ENCODE data around the gene EGFLAM.

The EGFLAM gene

DNA sequence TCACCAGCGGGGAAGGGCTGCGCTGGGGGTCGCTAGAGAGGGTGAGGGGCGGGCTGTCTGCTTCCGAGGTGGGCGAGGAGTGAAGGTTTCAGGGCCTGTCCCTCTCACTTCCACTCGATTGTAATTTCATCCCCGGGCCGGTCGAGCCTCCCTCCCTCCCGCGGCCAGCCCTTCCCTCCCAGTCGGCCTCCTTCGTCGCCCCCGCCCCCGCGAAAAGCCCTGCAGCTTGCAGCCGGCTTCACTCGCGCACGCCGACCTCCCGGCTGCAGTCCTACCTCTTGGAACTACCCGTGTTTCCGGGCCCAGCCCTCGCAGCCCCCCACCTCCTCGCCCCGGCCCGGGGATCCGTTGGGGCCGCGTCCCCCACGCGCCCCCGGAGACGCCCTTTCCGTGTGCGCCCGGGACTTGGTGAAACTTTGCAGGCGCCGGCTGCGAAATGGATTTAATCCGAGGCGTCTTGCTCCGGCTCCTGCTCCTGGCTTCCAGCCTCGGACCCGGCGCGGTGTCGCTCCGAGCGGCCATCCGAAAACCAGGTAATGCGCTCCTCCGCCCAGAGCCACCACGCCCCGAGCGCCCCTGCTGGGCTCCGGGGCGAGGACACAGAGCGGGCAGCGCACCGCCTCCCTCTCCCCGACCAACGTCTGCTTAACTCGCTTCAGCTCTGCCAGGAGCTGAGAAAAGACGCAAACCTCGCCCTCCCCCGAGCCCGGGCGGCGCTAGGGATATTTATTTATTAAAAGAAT is at the start of gene EGFLAM:
Gene EGFLAM (plus strand): TSS at position 241 of the 743 bp plus-strand sequence. CDS start 196 bp downstream, at position 437.
- DNase-seq = no peak
- in situ Hi-C loops (cut with MboI; ENCODE audit: low pct_unique_long_range_greater_than_20kb, low sequenced_read_pairs) = no loop called here

DNA sequence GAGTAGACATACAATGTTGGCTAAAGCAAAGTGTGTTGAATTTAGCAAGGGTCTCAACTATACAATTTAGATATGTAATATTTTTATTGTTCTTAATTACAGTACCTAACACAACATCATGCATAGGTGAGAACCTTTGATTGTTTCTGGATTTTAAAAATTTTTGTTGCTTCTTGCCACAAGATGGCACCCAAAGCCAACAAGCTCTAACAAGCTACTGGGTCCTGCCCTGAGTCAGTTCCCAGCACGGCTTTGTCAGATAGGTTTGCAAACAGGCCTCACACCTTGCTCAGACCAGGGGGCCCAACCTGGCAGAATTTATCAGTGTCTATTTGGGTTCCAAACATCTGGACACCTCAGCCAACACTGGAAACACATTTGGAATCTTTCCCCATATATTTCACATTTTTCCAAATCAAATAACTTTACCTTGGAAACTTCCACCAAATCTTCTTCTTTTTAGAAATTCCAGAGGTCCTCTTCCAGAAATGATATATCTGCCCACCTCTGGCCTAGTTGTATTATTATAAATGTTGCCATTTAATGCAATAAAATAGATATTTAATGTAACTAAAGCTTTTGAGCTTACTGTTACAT is 49.5 kb upstream of the EGFLAM start:
- DNase-seq = peak; percentile 39

DNA sequence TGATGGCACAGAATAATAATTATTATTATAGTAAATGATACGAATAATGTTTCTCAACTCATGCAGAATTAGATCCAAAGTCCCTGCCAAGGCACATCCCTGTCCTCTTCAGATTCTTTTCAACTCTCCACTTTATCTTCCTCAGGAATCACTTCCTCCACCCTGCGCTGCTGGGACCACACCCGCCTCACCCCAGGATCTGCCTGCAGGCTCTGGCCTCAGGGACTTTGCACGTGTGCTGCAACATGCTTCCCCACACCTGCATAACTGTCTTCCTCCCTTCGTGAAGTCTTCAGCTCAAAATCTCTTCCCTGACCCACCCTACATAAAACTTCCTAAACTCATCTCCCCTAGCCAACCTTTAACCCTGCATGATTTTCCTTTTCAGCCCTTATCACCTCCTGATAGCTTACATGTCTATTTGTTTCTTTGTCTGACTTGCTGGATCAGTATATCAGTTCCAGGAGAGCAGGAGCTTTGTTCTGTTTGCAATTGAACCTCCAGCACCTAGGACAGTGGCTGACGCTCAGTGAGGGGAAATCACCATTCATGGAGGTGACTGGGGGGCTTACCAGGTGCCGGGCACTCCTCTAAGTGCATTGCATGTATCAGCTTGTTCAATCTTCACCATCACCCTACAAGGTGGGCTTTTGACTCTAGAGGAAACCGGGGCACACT is 47.5 kb upstream of the EGFLAM start:
- no peak for DNase-seq
- in situ Hi-C loops (cut with MboI; ENCODE audit: low pct_unique_long_range_greater_than_20kb, low sequenced_read_pairs) = no loop called here

More for the DNA sequence above, 49.5 kb upstream of the EGFLAM start:
- in situ Hi-C loops (cut with MboI; ENCODE audit: low pct_unique_long_range_greater_than_20kb, low sequenced_read_pairs) = no loop called here

DNA sequence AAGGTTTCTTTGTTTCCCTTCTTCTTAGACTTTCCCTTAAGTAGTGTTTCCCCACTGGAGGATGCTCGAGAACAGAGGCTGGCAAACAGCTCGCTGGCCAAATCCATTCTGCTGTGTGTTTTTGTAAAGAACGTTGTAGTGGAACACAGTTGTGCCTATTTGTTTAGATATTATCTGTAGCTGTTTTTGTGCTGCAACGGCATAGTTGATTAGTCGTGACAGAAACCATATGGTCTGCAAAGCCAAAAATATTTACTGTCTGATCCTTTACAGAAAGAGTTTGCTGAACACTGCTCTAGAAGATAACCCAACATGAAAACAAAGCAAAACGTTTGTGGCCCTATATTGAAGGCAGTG is 47.0 kb upstream of the EGFLAM start:
- DNase-seq = no peak
- in situ Hi-C loops (cut with MboI; ENCODE audit: low pct_unique_long_range_greater_than_20kb, low sequenced_read_pairs) = no loop called here

DNA sequence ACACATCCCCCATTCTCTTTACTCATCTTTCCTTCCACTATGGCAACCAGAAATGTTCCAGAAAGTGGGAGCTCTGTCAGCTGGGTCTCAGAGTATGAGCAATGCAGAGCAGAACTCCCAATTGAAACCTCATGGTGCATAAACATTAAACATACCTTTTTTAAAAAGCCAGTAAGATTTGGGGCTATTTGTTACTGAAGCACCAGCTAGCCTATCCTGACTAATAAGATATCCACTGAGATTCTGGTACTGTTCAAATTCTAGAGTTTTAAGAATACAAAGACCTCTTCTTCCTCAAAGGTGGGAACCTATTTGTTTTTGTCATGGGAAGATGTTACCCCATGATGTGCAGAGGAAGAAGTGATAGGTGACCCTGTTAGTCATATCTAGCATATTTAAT is 46.1 kb upstream of the EGFLAM start:
- no peak for DNase-seq

DNA sequence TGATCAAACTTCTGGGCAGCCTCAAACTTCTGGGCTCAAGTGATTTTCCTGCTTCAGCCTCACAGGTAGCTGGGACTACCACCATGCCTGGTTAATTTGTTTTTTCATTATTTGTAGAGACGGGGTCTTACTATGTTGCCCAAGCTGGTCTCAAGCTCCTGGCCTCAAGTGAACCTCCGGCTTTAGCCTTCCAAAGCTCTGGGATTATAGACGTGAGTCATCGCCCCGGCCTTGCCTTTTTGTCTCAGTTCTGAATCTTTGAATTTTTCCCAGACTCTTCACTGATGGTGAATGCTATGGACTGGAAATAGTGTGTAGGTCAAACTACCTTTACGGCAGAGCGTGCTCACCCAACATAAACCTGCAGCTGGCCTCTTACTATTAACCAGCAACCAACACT is 32.3 kb upstream of the EGFLAM start:
- in situ Hi-C loops (cut with MboI; ENCODE audit: low pct_unique_long_range_greater_than_20kb, low sequenced_read_pairs) = no loop called here
- DNase-seq = no peak

More for the DNA sequence above, 46.1 kb upstream of the EGFLAM start:
- in situ Hi-C loops (cut with MboI; ENCODE audit: low pct_unique_long_range_greater_than_20kb, low sequenced_read_pairs) = no loop called here

DNA sequence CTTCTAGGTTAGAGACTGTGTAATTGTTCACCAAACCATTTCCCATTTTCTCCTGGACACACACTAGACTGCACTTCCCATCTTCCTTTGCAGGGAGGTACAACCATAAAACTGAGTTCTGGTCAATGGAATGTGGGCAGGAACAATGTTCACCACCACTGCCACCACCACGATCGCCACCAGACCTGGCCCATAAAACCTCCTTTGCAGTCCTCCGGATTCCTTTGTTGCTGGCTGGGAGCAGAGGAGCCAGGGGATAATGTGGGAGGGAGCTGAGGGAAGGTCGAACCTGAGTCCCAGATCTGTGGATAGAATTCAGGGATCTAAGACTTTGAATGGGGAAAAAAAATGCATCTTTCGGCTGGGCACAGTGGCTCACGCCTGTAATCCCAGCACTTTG is 29.4 kb upstream of the EGFLAM start:
- DNase-seq = no peak
- in situ Hi-C loops (cut with MboI; ENCODE audit: low pct_unique_long_range_greater_than_20kb, low sequenced_read_pairs) = no loop called here

DNA sequence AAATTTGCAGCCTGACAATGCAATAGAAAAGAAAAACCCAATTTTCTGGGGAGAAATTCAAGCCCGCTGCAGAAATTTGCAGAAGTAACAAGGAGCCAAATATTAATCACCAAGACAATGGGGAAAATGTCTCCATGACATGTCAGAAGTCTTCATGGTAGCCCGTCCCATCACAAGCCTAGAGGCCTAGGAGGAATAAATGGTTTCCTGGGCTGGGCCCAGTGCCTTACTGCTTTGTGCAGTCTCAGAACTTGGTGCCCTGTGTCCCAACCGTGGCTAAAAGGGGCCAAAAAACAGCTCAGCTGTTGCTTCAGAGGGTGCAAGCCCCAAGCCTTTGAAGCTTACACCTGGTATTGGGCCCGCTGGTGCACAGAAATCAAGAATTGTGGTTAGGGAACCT is 23.6 kb upstream of the EGFLAM start:
- in situ Hi-C loops (cut with MboI; ENCODE audit: low pct_unique_long_range_greater_than_20kb, low sequenced_read_pairs) = no loop called here
- DNase-seq = no peak

DNA sequence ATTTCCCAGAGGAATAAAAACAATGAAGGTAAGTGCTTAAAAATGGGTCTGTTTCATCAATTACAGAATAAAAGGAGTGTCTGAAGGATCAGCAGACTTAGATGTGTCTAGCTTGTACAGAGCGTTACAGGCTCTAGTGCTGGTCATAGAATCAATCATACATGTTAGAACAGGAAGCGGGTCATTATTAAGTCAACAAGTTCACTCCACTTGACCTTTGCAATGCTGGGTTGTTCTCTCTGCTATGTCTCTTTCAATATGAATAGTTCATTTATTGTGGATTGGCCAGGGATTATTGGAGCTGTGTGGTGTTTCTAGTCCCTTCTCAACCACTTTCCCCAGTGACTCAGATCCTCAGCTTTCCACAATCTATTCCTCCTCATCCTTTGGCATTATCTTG is 20.7 kb upstream of the EGFLAM start:
- in situ Hi-C loops (cut with MboI; ENCODE audit: low pct_unique_long_range_greater_than_20kb, low sequenced_read_pairs) = no loop called here

DNA sequence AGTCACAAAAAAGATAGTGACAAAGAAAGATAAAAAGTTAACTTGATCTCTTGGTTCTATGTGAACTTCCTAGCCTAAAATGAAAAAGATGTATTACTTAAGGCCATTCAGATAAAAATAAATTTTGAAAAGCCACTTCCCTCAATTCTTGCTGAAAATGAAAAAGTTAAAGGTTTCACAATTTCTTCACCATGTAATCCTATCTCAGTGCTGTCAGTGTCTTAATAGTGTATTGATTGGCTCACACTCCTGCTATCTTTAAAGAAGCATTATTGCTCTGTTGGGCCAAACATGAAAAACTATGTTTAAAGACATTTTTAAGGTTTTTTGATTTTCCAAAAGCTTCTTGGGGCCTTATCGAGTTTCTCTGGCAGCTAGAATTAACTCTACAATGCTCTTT is 18.1 kb upstream of the EGFLAM start:
- no peak for DNase-seq
- in situ Hi-C loops (cut with MboI; ENCODE audit: low pct_unique_long_range_greater_than_20kb, low sequenced_read_pairs) = no loop called here

More for the DNA sequence above, 20.7 kb upstream of the EGFLAM start:
- no peak for DNase-seq

DNA sequence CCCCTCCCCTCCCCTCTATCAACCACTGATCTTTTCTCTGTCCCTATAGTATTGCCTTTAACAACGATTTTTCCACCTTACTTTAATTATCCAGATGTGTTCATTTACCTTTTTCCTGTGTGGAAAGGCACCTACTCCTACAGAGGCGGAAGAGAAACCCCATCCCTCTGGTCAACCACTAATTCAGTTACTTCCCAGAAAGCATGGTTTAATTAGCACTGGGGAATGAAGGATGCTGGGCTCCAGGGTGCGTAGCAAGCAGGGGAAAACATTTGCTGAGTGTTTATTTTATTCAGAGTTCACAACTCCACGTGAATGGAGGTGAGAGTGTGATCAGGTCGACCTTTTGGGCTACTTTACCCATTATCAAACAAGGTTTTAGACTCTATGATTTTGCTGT is 16.7 kb upstream of the EGFLAM start:
- in situ Hi-C loops (cut with MboI; ENCODE audit: low pct_unique_long_range_greater_than_20kb, low sequenced_read_pairs) = no loop called here
- DNase-seq = no peak

DNA sequence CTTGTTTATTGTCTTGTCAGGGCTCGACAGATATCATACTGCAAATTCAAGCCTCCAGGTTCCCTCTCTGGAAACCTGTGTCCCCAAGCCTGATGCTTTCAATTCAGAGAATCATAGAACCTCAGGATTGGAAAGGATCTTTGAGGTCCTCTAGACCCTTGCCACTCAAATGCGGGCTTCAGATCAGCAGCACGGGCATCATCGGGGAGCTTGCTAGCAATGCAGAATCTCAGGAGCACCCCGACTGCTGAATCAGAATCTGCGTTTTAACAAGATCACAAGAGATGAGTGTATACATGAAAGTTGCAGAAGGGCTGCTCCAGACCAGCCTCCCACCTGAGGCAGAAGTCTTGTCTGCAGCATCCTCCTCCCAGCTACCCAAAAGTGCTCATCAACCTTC is 13.1 kb upstream of the EGFLAM start:
- DNase-seq = no peak
- in situ Hi-C loops (cut with MboI; ENCODE audit: low pct_unique_long_range_greater_than_20kb, low sequenced_read_pairs) = no loop called here

DNA sequence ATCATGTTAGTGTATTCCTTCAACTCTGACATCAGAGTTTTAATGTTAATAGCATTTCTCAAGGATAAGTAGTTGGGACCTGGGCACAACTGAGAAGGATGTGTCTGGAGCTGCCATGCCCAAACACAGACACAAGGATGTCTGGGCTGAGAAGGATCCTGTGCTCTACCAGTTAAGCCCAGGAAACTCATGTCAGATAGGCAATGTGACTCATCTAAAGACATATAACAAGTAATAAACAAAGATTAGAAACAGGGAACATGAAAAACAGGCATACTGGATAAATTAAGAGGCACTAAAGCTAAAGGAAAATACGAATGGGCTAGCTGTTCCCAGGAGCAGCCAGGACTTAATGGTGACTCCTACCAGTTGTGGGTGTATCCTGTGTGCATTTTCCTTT is 9.1 kb upstream of the EGFLAM start:
- in situ Hi-C loops (cut with MboI; ENCODE audit: low pct_unique_long_range_greater_than_20kb, low sequenced_read_pairs) = no loop called here

DNA sequence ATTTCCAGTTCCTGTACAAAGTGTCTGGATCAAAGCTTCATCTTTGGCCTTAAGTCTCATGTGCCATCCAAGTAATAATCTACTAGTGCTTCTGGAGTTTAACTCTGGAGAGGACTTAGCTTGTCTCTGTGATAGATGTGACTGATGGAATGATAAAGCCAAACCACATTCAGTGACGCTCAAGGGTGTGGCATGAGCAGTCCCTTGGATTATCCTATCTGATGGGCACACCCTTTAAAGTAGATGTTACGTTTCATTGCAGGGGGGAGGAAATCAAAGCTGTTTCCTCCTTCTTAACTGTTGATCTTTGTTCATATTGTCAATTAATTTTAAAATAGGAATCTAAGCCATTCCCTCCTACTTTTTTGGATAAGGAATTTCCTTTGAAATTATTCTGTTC is 8.5 kb upstream of the EGFLAM start:
- in situ Hi-C loops (cut with MboI; ENCODE audit: low pct_unique_long_range_greater_than_20kb, low sequenced_read_pairs) = no loop called here
- DNase-seq = no peak

More for the DNA sequence above, 9.1 kb upstream of the EGFLAM start:
- no peak for DNase-seq

DNA sequence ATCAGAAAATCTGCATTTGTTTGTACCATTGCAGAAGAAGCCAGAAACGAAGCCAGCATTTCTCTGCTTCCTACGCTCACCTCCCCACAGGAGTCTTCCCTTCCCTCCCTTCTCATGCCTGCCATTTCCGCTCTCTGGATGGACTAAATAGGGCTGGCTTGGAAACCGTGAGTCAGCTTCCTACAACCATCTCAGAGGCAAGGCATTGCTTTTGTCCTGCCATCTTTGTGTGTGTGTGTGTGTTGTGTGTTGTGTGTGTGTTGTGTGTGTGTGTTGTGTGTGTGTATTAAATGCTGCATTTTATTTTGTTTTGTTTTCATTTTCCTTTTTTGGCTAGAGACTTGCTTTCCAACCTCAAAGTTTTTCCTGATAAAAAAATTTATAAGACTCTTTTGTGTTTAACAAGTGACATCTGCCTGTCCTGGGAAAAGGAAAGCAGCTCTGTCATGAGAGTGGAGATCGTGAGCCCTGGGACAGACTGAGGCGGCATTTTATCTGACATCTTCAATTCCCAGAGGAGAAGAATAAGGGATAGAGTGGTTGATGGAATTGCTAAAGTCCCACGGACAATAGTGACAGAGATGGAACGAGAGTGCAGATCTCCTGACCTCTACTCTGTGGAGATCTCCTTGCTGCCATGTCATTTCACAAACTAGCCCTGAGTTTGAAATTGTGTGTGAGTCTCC is 7.5 kb upstream of the EGFLAM start:
- DNase-seq = no peak
- in situ Hi-C loops (cut with MboI; ENCODE audit: low pct_unique_long_range_greater_than_20kb, low sequenced_read_pairs) = no loop called here

DNA sequence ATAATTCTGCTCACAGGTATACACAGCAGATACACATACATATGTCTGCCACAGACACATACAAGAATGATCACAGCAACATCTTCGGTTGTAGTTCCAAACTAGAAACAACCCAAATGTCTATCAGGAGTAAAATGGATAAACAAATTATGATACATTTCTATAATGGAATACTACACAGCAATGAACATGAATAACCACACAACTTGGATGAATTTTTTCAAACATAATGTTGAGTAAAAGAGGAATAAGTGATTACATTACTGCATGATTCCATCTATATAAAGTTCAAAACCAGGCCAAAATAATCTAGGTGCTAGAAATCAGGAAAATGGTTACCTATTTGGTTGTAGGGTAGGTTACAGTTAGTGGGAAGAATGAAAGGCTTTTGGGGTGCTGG is 4.6 kb upstream of the EGFLAM start:
- in situ Hi-C loops (cut with MboI; ENCODE audit: low pct_unique_long_range_greater_than_20kb, low sequenced_read_pairs) = no loop called here
- no peak for DNase-seq

DNA sequence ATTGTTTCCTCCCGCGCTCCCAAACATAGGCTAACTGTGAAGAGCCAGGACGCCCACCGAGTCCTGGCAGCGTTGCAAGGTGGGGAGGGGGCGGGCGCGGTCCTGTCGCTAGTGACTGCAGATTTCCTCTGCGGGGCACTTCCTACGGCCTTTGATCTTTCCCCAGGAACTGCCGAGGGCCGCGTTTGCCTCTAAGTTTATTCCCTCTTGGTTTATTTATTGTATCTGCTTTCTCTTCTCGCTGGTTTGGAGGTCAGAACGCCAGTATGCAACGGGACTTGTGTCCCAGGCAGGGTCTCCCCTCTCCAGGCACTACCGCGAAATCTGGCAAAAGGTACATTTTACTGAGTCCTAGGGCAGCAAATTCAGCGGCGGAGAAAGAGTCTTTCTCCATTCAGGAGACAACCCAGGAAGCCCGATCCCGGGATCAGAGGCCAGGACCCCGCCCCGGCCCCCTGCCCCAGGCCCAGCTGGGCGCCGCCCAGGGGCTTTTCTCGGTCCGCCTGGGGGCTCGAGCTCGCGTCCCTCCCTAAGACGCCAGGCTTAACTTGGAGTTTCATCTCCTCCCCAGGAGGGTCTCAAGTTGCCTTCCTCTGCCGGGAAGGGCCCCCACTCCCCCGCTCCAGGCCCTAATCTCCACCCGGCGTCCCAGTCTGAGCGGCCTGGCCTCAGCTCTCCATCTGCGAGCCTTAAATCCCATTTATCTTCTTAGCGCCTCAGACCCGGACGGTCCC is 884 bp upstream of the EGFLAM start:
- in situ Hi-C loops (cut with MboI; ENCODE audit: low pct_unique_long_range_greater_than_20kb, low sequenced_read_pairs) = no loop called here
- DNase-seq = no peak

DNA sequence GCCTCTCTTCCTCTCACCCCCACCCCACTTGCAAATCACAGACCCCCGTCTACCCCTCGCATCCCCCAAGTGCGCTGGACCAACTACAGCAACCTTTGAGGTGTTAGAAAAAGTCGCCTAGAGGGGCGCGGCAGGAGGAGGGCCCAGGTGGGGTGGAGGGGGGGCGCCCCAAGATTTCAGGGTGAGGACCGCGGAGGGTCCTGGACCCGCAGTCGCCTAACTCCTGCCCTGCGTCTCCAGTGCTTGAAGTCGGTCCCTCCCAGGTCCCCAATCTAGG is 379 bp upstream of the EGFLAM start:
- in situ Hi-C loops (cut with MboI; ENCODE audit: low pct_unique_long_range_greater_than_20kb, low sequenced_read_pairs) = no loop called here

DNA sequence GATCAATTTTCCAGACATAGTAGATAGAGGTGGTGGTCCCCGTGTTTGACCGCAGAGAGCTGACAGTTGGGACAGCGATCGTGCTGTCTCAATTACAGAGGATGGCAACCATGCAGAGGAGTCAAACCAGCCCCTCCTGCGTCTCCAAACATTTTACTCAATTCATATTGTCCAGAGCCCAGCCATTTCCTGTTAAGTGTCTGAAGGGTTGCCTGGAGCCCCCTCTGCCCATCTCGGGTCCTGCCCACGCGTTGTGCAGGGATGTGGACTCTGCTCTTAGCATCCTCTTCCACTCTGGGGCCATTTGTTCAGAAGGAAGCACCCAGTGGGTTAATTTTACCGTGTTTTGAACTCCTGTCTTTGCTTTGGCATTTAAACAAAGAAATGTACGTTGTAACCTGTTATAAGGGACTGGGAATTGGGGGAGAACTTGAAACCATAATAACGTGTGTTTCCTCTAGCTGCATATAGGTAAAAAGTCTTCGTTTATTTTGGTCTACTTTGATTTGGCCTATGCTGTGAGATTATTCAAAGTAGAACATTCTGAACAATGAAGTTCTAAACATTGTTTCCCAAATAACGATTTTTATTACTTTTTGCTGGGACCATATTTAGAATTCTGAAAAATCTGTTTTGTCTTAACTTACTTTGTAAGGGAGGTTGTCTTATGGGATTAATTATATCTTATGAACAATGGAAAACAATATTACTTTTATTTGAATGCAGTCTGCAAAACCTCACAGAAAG is 876 bp downstream of the EGFLAM start:
- in situ Hi-C loops (cut with MboI; ENCODE audit: low pct_unique_long_range_greater_than_20kb, low sequenced_read_pairs) = no loop called here
- DNase-seq = no peak

More for the DNA sequence above, 379 bp upstream of the EGFLAM start:
- DNase-seq = no peak
